ENCODE data around the gene FLOT2. TPM values are rescaled to one million over a fixed set of nuclear protein-coding genes. Genes with fewer than 3 reads are reported as not detected.

The FLOT2 gene
- total RNA-seq, 1 experiment from 2014 or later = 98.1 TPM

GRCh38 chr17:28928061-28928460, 30.5 kb upstream of the FLOT2 start:
- Histone ChIP-seq H3K79me2 (ENCODE audit: insufficient read depth, low read length) (peaks cover 73% of the 10 kb centered on the region), H2AFZ (ENCODE audit: low read depth, low read length, poor library complexity, severe bottlenecking) (no peak overlapping the region), H3K27ac (ENCODE audit: low read depth, low read length) (no peak overlapping the region), H3K4me1 (ENCODE audit: control insufficient read depth in 1 of 2, insufficient read depth in 2 of 2, low read length in 2 of 2) (no peaks in the 10 kb centered on the region), H3K27me3 (ENCODE audit: insufficient read depth, low read length) (no peaks in the 10 kb centered on the region), H3K4me2 (ENCODE audit: low read length) (no peak overlapping the region), H3K9me3 (ENCODE audit: control insufficient read depth in 1 of 2, insufficient read depth in 1 of 2, low read depth in 1 of 2, low read length in 2 of 2) (no peaks in the 10 kb centered on the region), H3K4me3 (replicated peaks in 1 of 2; ENCODE audit: low read depth in 1 of 2, low read length in 2 of 2) (no peak overlapping the region), H3K9ac (ENCODE audit: low read length) (no peak overlapping the region), H4K20me1 (ENCODE audit: insufficient read depth) (no peaks in the 10 kb centered on the region), H3K36me3 (ENCODE audit: control insufficient read depth in 1 of 2, insufficient read depth in 2 of 2, low read length in 2 of 2) (peaks cover 6 to 15% of the 10 kb centered on the region in 2 experiments; a peak in 3 of 4 replicates), H3K9me2 (ENCODE audit: insufficient read depth) (no peaks in the 10 kb centered on the region)
- RAD21 ChIA-PET (ENCODE audit: low non-redundant PET in 1 of 2, low total read pairs in 2 of 2, uncharacterized antibody in 2 of 2, unreplicated experiment in 2 of 2) = no interaction called here
- BruUV-seq (replicated peaks) = no TSS peak
- intact Hi-C loops (cut with micrococcal nuclease) = no loop called here
- POLR2A ChIA-PET = no interaction called here
- ATAC-seq (no peak), DNase-seq (ENCODE audit: low read depth, low spot score) (no peak)
- CTCF ChIA-PET = no interaction called here
- TF ChIP-seq CTCF (IDR thresholded peaks at IDR 0.05 in 2 of 3, conservative IDR thresholded peaks at IDR 0.05 in 1 of 3; ENCODE audit: borderline replicate concordance in 1 of 3, insufficient read depth in 1 of 3, low read depth in 2 of 3, low read length in 2 of 3) (no peak), CEBPB (IDR thresholded peaks at IDR 0.05; ENCODE audit: low read depth) (no peak), POLR2A (IDR thresholded peaks at IDR 0.05; ENCODE audit: borderline replicate concordance, extremely low read depth, insufficient read depth, insufficient read length) (no peak), REST (IDR thresholded peaks at IDR 0.05; ENCODE audit: low read depth) (no peak), TCF7L2 (IDR thresholded peaks at IDR 0.05; ENCODE audit: borderline replicate concordance, extremely low read depth, insufficient read depth, insufficient read length) (no peak), YY1 (IDR thresholded peaks at IDR 0.05; ENCODE audit: extremely low read depth, insufficient replicate concordance, low read depth, low read length) (no peak)

All from HCT116 (cell line).